PC-9 (cell line): ENCODE data around the gene ACAD11. TPM values are rescaled to one million over a fixed set of nuclear protein-coding genes. Genes with fewer than 3 reads are reported as not detected.

Experiments
- BruUV-seq: library from RNA; stranded (reverse); fragments of 400-500 nt; replicated peaks from 2 replicates; lab custom pipeline; 2021; lab: Mats Ljungman, UMichigan
- CTCF ChIA-PET: fragments of 300-600 bp; sonication (Branson Sonifier 250); formaldehyde crosslinking; loops from one replicate; lab custom pipeline; 2022; ENCODE audit warnings: antibody characterized with exemption; lab: Charles Lee
- POLR2A ChIA-PET: fragments of 300-600 bp; sonication (Branson Sonifier 250); formaldehyde crosslinking; loops from one replicate; lab custom pipeline; 2022; ENCODE audit warnings: antibody characterized with exemption; ENCODE audit not compliant: unreplicated experiment; lab: Charles Lee
- DNase-seq, 2 experiments: peaks; one replicate each; pipeline versions ENCODE4 v3.0.0 to v3.0.0-alpha.2; 2015 to 2022; ENCODE audit warnings: mixed read lengths in 1 of 2
- H2AFZ ChIP-seq: fragments of 200-600 bp; sonication (generic); 2 replicates; pipeline ENCODE4 v1.8.1; 2017; ENCODE audit warnings: antibody characterized with exemption
- H3F3A ChIP-seq: fragments of 200-600 bp; sonication (generic); 2 replicates; pipeline ENCODE4 v1.8.1; 2017; ENCODE audit warnings: antibody characterized with exemption, mild to moderate bottlenecking, low read depth; ENCODE audit not compliant: insufficient read depth
- H3K27ac ChIP-seq: fragments of 200-600 bp; sonication (generic); 2 replicates; pipeline ENCODE4 v1.6.1; 2016; ENCODE audit warnings: mixed run types
- H3K27me3 ChIP-seq: fragments of 200-600 bp; sonication (generic); 2 replicates; pipeline ENCODE4 v1.6.1; 2016; ENCODE audit warnings: low read depth, mixed run types; ENCODE audit not compliant: insufficient read depth
- H3K36me3 ChIP-seq: fragments of 200-600 bp; sonication (generic); 2 replicates; pipeline ENCODE4 v1.6.1; 2016; ENCODE audit warnings: low read depth, mixed run types
- H3K4me1 ChIP-seq: fragments of 200-600 bp; sonication (generic); replicated peaks from 2 replicates; pipeline ENCODE4 v1.6.1; 2016; ENCODE audit warnings: mixed run types; ENCODE audit not compliant: insufficient read depth
- H3K4me2 ChIP-seq: fragments of 200-600 bp; sonication (generic); 2 replicates; pipeline ENCODE4 v1.6.1; 2017; ENCODE audit warnings: mixed run types
- H3K4me3 ChIP-seq: fragments of 200-600 bp; sonication (generic); 2 replicates; pipeline ENCODE4 v1.6.1; 2016; ENCODE audit warnings: mixed run types
- H3K79me2 ChIP-seq: fragments of 200-600 bp; sonication (generic); 2 replicates; pipeline ENCODE4 v1.6.1; 2017; ENCODE audit warnings: low read depth, mixed run types
- H3K9me2 ChIP-seq: fragments of 200-600 bp; sonication (generic); 2 replicates; pipeline ENCODE4 v1.8.1; 2017; ENCODE audit warnings: mild to moderate bottlenecking; ENCODE audit not compliant: insufficient read depth
- H3K9me3 ChIP-seq: fragments of 200-600 bp; sonication (generic); 2 replicates; pipeline ENCODE4 v1.8.1; 2016; ENCODE audit warnings: low read depth; ENCODE audit not compliant: insufficient read depth
- H4K20me1 ChIP-seq: fragments of 200-600 bp; sonication (generic); 2 replicates; pipeline ENCODE4 v1.8.1; 2017; ENCODE audit not compliant: insufficient read depth
- CTCF ChIP-seq: fragments of 200-600 bp; sonication (generic); conservative IDR thresholded peaks from 2 replicates; pipeline ENCODE4 v1.6.1; 2017; ENCODE audit warnings: mixed run types, antibody characterized with exemption, mild to moderate bottlenecking, moderate library complexity
- EZH2 ChIP-seq: fragments of 200-600 bp; sonication (generic); IDR thresholded peaks from 2 replicates; pipeline ENCODE4 v1.8.0; 2017; ENCODE audit warnings: antibody characterized with exemption, low read depth
- intact Hi-C: fragments of 100-400 bp; cut with micrococcal nuclease; formaldehyde crosslinking; loops from one replicate; pipeline ENCODE4 v1.10.0; 2022; ENCODE audit not compliant: unreplicated experiment
- total RNA-seq: library from RNA; stranded (reverse); gene quantifications from 2 replicates; pipeline ENCODE4 v1.2.3, GENCODE V29; 2021

ACAD11 gene
- total RNA-seq, 1 experiment from 2014 or later, result 13.2 TPM

GRCh38 chr3:132652640-132653270 is 6.9 kb downstream of the ACAD11 start:
- Histone ChIP-seq H3K36me3 (no peaks in the 10 kb centered on the region), H3K27me3 (no peaks in the 10 kb centered on the region), H3F3A (no peaks in the 10 kb centered on the region), H3K4me2 (0 out of 2 replicates have a peak overlapping the region, but pooled peaks have one; percentile 7), H4K20me1 (peaks cover 2% of the 10 kb centered on the region; the same call in 1 of the 2 replicates), H3K9me2 (no peaks in the 10 kb centered on the region), H3K79me2 (no peaks in the 10 kb centered on the region), H3K4me3 (no peak overlapping the region), H2AFZ (no peak overlapping the region), H3K4me1 (0 out of 2 replicates have a peak, but pooled peaks cover 9% of the 10 kb centered on the region), H3K9me3 (no peaks in the 10 kb centered on the region), H3K27ac (no peak overlapping the region)
- CTCF ChIA-PET, result interaction anchor here (0.6 kb wide), 1 partner anchor 81 kb away, joined by 3 read pairs; no protein-coding TSS in a partner anchor
- DNase-seq, result no peak
- no TSS peak for BruUV-seq
- intact Hi-C loops, result no loop called here
- POLR2A ChIA-PET, result no interaction called here
- TF ChIP-seq EZH2 (no peak), CTCF (no peak)

GRCh38 chr3:132650153-132650552 is 9.5 kb downstream of the ACAD11 start:
- intact Hi-C loops, result no loop called here
- peaks cover 2% of the 10 kb centered on the region; the same call in 1 of the 2 replicates for H4K20me1 ChIP-seq
- no peaks in the 10 kb centered on the region for H3K27me3 ChIP-seq
- DNase-seq, result no peak
- CTCF ChIA-PET, result no interaction called here
- H3K27ac ChIP-seq, result no peak overlapping the region
- H3F3A ChIP-seq, result no peaks in the 10 kb centered on the region
- H3K9me2 ChIP-seq, result no peaks in the 10 kb centered on the region
- H3K36me3 ChIP-seq, result no peaks in the 10 kb centered on the region
- no peak overlapping the region for H3K4me2 ChIP-seq
- no peaks in the 10 kb centered on the region; the same call in 1 of the 2 replicates for H3K9me3 ChIP-seq
- no peak for TF ChIP-seq CTCF
- no peak for TF ChIP-seq EZH2
- no peaks in the 10 kb centered on the region for H3K79me2 ChIP-seq
- H2AFZ ChIP-seq, result no peak overlapping the region
- BruUV-seq, result no TSS peak
- 0 out of 2 replicates have a peak, but pooled peaks cover 9% of the 10 kb centered on the region for H3K4me1 ChIP-seq
- POLR2A ChIA-PET, result no interaction called here
- no peak overlapping the region for H3K4me3 ChIP-seq

GRCh38 chr3:132645058-132645457 is 14.6 kb downstream of the ACAD11 start:
- no peaks in the 10 kb centered on the region for H3K4me1 ChIP-seq
- no peak overlapping the region for H3K4me2 ChIP-seq
- no peak overlapping the region for H3K4me3 ChIP-seq
- intact Hi-C loops, result loop anchor here (10.0 kb wide), 1 partner anchor 390 kb away; no protein-coding TSS in a partner anchor
- no peaks in the 10 kb centered on the region for H3F3A ChIP-seq
- no peaks in the 10 kb centered on the region for H3K9me2 ChIP-seq
- no peaks in the 10 kb centered on the region for H3K79me2 ChIP-seq
- no peaks in the 10 kb centered on the region; the same call in 1 of the 2 replicates for H3K9me3 ChIP-seq
- DNase-seq, result peak in 1 of 2 experiments; percentile 15
- H4K20me1 ChIP-seq, result no peaks in the 10 kb centered on the region
- no peak for TF ChIP-seq CTCF
- no peak overlapping the region for H2AFZ ChIP-seq
- BruUV-seq, result no TSS peak
- ChIA-PET CTCF (interaction anchor here (0.6 kb wide), 1 partner anchor 130 kb away, joined by 6 read pairs; no protein-coding TSS in a partner anchor), POLR2A (no interaction called here)
- H3K36me3 ChIP-seq, result no peaks in the 10 kb centered on the region
- H3K27ac ChIP-seq, result no peak overlapping the region
- no peaks in the 10 kb centered on the region for H3K27me3 ChIP-seq
